Bone marrow (tissue), 2 donors: ENCODE data around the gene OR2M5.

Experiments used
- DNase-seq, 2 donors: peaks; one replicate each; lab custom pipeline; 2025; lab: John Stamatoyannopoulos, UW

Gene OR2M5, protein sequence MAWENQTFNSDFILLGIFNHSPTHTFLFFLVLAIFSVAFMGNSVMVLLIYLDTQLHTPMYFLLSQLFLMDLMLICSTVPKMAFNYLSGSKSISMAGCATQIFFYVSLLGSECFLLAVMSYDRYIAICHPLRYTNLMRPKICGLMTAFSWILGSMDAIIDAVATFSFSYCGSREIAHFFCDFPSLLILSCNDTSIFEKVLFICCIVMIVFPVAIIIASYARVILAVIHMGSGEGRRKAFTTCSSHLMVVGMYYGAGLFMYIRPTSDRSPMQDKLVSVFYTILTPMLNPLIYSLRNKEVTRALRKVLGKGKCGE

DNA sequence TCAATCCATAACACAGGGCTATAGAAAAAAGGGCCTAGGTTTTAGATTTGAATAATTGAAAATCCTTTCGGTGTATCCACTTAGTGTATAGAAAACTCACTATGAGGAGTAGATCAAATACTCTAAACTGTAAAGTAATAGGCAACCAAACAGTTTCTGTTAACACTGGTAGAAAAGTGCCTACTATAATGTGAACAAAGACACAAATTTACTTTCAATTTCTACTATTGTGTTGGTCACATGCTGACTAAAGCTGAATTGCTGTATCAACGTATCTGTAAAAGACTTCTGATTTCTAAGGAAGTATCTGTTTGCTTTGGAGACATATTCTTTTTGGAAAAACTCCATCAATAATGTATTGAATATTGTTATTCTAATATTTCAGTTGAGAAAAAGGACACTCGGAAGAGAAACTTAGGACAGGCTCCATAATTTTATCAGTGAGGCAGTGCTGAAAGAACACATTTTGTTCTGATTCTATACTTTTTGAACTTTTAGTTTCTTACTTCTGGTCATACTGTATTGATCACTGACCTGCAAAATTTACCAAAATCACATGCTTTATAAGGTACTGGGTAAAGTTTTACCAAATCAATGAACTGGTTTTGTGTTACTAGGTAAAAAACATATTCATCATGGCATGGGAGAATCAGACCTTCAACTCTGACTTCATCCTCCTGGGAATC is at the start of gene OR2M5:
Gene OR2M5, plus strand, starts transcription at position 636 of the 686 bp plus-strand sequence. Its CDS starts 0 bp downstream, at position 636.
- no peak for DNase-seq

DNA sequence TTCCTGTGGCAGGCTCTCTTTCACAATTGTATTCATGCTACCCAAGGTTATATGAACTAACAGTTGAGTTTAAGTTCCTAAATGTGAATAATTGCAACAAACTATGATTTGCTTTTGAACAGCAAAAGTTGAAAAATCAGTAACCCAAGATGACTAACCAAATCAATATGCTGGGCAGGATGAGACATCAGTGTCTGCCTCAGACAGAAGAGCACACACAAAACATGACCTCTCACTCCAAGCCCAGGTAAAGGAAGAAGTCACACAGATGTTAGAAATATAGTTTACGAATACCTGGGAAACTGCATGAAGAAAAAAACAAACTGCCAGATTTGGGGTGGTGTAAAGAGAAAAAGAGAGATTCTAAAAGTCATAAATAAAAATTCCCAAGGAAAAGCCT is 46.4 kb upstream of the OR2M5 start:
- no peak for DNase-seq

DNA sequence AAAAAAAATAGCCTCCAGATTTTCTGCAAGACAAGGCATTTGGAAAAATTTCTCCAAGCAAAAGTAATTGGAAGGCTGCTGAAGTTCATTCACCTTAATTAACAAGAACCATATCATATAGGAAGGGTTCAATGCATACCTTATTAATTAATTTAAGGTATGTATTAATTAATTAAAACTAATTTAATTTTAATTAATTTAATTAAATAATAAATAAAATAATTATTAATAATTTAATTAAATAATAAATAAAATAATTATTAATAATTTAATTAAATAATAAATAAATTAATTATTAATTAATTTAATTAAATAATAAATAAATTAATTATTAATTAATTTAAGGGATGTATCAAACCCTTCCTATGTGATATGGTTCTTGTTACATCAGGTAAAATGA is 42.1 kb upstream of the OR2M5 start:
- DNase-seq = no peak

DNA sequence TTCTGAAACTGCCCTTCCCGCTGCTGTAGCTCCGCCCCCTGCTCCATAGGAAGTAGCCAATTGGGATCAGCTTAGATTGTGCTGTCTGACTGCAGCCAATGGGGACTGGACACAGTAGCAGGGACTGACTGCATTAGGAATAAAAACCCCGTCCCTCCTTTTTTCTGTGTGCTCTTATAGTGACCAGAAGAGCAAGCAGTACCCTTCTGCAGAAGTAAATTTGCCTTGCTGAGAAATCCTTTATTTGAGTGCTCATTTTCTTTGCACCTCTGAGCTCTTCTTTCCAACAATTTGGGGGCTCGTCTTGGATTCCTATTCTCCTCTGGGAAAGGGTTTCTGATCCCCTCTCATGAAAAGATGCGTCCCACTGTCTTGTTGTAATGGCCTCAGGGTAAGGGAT is 33.8 kb upstream of the OR2M5 start:
- no peak for DNase-seq

DNA sequence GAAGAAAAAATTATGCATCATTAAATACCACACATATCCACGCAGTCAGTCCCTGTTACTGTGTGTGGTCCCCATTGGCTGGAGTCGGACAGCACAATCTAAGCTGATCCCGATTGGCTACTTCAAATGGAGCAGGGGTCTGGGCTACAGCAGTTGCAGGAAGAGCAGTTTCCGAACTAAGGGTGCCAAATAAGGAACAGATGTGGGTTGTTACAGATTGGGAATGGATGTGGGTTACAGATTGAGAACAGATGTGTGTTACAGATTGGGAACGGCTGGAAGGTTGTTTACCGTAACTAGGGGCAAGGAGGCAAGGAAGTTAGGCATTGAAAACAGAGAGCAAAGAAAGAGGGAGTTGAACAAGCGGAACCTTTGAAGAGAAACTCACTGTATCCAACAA is 30.1 kb upstream of the OR2M5 start:
- DNase-seq = no peak

DNA sequence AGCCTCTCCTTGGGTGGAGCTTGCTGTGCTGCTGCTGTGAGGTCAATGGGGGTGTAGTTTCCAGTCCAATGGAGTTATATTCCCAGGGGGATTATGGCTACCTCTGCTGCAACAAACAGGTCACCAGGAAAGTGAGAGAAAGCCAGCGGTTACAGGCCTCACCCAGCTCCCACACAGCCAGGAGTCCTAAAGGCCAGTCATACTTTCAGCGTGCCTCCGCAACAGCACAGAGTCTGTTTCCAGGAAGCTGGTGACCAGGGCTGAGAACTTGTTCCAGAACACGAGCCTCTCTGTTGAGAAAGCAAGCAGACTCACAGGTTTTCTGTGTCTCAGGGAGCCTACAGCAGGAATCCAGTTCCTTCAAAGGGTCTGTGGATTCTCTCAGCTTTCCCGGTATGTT is 17.3 kb upstream of the OR2M5 start:
- no peak for DNase-seq

DNA sequence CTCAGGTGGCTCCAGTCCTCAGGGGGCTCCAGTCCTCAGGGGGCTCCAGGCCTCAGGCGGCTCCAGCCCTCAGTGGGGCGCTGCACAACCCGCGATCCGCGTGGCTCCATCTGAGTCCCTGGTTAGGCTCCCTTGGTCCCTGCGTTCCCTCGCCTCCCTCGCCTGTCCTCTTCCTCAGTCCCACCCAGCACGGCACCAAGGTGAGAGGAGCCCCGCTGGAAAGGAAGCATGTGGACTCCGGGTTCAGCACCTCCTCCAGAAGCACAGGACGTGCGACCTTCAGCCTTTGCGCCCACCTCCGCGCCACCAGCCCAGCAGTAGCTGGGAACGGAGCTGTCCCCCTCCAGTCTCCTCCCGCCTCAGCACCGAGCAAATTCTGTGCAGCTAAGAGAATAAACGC is 8.1 kb upstream of the OR2M5 start:
- DNase-seq = no peak

DNA sequence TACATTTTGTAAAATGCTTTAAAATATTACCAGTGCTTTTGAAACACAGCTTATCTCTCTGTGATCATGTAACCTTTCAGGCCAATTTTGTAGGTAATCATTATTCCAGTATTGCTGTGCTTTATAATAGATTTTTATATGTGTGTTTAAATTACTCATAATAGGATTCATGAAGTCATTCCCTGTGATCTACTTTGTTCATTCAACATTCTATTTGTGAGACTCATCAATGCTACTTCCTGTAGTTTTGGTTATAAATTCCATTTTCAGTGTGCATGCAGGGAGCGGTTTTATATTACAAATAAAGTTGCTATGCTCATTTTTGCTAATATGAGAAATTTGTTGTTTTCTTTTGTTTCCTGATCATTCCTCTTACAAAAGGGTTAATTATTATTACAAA is 4.1 kb upstream of the OR2M5 start:
- no peak for DNase-seq

DNA sequence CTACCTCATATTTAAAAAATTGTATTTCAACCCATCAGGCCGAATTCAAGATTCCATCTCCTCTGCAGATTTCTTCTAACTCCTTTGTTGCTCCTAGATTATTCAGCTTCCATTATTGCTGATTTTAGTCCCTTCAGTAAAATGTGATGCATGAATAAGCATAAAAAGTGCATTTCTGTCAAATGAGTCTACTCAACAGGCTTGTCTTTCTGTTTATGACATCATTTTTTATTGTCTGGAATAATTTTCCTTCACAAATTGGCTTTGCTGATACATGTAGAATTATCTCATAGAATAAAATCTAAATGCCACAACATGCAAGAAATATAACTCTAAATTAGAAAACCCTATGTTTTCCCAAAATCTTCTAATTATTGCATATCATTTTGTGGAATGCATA is 1.6 kb upstream of the OR2M5 start:
- DNase-seq = no peak

DNA sequence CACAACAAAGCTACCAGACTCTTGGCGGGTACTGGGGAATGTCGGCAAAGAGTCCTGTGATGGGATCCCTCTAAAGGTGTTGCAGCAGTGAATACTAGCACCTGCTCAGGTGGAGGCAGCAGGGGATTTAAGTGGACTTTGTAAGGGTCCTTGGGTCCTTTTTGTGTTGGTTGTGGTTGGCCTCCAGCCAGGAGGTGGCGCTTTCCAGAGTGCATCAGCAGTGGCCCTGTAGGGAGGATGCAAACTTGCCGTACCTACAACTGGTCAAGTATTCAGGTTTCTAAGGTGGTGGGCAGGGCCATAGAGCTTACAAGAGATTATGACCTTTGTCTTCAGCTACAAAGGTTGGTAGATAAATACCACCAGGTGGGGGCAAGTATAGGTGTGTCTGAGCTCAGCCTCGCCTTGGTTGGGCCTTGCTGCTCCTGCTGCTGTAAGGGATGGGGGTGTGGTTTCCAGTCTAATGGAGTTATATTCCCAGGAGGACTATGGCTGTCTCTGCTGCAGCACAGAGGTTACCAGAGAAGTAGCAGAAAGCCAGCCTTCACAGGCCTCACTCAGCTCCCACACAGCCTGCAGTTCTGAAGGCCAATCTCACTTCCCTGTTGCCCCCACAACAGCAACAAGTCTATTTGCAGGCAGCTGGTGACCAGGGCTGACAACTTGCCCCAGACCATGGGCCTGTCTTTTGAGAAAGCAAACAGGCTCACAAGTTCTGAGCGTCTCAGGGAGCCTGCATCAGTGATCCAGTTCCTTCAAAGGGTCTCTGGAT is 7.3 kb downstream of the OR2M5 start:
- DNase-seq = no peak

DNA sequence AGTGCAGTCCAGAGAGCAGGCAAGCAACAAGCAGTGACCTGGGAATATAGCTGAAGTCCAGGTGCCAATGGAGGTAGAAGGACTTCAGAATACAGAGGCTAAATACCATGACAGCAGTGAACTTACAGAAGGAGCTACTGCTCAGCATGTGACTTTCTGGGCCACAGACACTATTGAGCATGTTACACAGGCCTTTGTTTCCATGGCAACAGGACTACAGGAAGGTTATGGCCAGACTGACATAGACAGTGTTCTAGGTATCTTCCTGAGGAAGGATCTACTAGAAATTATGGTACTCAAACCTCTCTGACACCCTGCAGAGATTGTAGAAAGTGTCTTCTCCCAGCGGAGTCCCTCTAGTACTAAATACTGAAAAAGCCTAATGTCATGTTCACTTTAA is 11.0 kb downstream of the OR2M5 start:
- no peak for DNase-seq

DNA sequence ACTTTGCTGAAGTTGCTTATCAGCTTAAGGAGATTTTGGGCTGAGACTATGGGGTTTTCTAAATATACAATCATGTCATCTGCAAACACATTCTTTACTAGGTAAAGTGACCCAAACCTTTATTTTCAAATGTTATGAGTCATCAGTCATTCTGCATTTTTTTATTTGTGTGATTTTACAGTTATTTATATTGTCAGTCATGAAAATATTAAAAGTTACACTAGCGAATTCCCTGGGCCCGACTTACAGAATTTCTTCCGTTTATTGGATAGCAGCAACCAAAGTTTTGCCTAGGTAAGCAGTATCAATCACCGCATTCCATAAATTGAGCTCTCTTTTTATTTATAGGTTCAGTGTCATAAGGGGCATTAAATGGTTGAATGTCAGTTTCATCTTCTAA is 13.8 kb downstream of the OR2M5 start:
- no peak for DNase-seq

DNA sequence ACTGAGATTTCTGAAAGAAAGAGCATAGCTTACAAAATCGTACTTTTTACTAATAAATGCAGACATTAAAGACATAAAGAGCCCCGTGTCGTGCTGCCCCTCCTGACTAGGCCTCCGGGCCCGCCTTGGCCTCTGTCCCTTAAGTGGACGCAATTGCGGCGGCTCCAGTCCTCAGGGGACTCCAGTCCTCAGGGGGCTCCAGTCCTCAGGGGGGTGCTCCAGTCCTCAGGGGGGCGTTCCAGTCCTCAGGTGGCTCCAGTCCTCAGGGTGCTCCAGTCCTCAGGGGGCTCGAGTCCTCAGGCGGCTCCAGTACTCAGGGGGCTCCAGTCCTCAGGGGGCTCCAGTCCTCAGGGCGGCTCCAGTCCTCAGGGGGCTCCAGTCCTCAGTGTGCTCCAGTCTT is 19.1 kb downstream of the OR2M5 start:
- no peak for DNase-seq

DNA sequence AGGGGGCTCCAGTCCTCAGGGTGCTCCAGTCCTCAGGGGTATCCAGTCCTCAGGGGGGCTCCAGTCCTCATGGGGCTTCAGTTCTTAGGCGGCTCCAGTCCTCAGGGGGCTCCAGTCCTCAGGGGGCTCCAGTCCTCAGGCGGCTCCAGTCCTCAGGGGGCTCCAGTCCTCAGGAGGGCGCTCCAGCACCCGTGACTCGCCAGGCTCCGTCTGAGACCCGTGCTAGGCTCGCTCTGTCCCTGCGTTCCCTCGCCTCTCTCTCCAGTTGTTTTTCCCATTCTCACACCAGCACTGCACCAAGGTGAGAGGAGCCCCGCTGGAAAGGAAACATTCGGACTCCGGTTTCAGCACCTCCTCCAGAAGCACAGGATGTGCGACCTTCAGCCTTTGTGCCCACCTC is 20.2 kb downstream of the OR2M5 start:
- no peak for DNase-seq

DNA sequence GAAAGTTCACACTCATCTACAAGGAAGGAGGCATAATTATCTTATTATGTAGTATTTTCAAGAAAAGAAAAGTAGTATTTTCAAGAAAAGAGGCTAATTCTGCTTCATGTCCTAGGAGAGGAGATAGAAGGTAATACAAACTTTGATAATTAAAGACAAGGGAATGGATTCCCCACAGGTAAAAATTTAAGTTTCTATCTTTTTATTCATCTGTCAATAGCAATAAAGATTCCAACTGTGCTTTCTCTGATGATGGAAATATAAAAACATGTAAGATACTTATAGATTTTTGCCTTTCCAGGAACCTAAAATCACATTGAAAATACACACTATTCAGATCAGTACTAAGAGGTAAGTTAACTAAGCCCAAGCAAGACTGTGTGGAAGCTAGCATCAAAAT is 29.6 kb downstream of the OR2M5 start, which contains the start of gene OR2M2:
Gene OR2M2, plus strand, starts transcription at position 301 of the 400 bp plus-strand sequence. CDS start 5,165 bp downstream, outside the sequence.
- DNase-seq = no peak

DNA sequence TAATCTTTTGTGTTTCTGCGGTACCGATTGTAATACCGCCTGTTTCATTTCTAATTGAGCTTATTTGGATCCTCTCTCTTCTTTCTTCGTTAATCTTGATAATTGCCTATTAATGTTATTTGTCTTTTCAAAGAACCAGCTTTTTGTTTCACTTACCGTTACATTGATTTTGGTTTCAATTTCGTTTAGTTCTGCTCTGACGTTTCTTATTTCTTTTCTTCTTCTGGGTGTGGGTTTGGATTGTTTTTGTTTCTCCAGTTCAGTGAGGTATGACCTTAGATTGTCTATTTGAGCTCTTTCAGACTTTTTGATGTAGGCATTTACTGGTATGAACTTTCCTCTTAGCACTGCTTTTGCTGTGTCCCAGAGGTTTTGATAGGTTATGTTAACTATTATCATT is 39.0 kb downstream of the OR2M5 start:
- DNase-seq = no peak

DNA sequence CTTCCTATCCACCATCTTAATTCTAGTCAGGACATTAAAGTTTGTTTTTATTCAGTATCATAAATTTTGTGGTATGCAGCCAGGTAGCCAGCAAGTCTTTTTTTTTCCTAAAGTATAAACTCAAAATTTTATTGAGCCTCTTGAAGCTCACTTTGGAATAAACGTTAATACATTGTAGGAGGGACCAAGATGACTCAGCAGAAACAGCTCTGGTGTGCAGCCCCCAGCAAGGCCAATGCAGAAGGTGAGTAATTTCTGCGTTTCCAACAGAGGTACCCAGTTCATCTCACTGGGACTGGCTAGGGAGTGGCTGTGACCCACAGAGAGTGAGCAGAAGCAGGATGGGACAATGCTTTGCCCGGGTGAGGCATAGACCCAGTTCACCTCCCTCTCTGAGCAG is 42.4 kb downstream of the OR2M5 start:
- no peak for DNase-seq

DNA sequence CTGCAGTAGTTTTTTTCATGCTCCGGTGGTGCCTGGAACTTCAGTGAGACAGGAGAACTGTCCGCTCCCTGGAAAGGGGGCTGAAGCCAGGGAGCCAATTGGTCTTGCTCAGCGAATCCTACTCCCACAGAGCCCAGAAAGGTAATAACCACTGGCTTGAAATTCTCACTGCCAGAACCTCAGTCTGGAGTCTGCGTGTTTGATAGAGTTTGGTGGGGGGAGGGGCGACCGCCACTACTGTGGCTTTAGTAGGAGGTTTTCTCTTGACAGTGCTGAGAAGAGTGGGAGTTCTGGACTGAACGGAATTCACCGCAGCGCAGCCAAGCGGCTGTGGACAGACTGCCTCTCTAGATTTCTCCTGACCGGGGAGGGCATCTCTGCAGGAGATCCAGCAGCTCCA is 44.1 kb downstream of the OR2M5 start:
- no peak for DNase-seq

DNA sequence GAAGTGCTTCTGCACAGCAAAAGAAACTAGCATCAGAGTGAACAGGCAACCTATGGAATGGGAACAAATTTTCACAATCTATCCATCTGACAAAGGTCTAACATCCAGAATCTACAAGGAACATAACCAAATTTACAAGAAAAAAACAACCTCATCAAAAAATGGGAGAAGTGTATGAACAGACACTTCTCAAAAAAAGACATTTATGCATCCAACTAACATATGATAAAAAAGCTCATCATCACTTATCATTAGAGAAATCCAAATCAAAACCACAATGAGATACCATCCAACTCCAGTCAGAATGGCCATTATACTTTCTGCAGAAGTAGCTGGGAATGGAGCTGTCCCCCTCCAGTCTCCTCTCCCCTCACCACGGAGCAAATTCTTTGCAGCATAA is 49.2 kb downstream of the OR2M5 start:
- DNase-seq = no peak
